H54 (cell line): Measurements from ENCODE around the gene LRP1B.

ENCODE experiments used
- DNase-seq: peaks from one replicate; pipeline ENCODE4 v3.0.0; 2011; ENCODE audit warnings: low spot score, mixed read lengths; ENCODE audit not compliant: insufficient read length
- FAIRE-seq: peaks from 3 replicates; lab custom pipeline; 2011; peaks lifted over from hg19 to GRCh38; lab: Jason Lieb, UNC
- POLR2A ChIP-seq: IDR thresholded peaks from 2 replicates; pipeline ENCODE4 v1.6.1; 2011; ENCODE audit warnings: low read depth, mild to moderate bottlenecking, low read length

Gene LRP1B

GRCh38 chr2:142082368-142082767 lies 48.4 kb downstream of the LRP1B start:
- FAIRE-seq (no peak), DNase-seq (no peak)
- TF ChIP-seq POLR2A = no peak

GRCh38 chr2:142076317-142076716 lies 54.5 kb downstream of the LRP1B start:
- DNase-seq (no peak), FAIRE-seq (no peak)
- TF ChIP-seq POLR2A = no peak

GRCh38 chr2:142075826-142076225 lies 55.0 kb downstream of the LRP1B start:
- FAIRE-seq (no peak), DNase-seq (no peak)
- no peak for TF ChIP-seq POLR2A

GRCh38 chr2:142069251-142069888 lies 61.4 kb downstream of the LRP1B start:
- no peak for TF ChIP-seq POLR2A
- FAIRE-seq (no peak), DNase-seq (no peak)

GRCh38 chr2:142065700-142066099 lies 65.1 kb downstream of the LRP1B start:
- no peak for TF ChIP-seq POLR2A
- FAIRE-seq = no peak

GRCh38 chr2:142065156-142065555 lies 65.7 kb downstream of the LRP1B start:
- TF ChIP-seq POLR2A = no peak
- no peak for FAIRE-seq
- DNase-seq = no peak

More at GRCh38 chr2:142065700-142066099, 65.1 kb downstream of the LRP1B start:
- no peak for DNase-seq

- FAIRE-seq (no peak), DNase-seq (no peak)
- TF ChIP-seq POLR2A = no peak
Observed at GRCh38 chr2:142061733-142062132, 69.1 kb downstream of the LRP1B start.

GRCh38 chr2:142058149-142058548 lies 72.7 kb downstream of the LRP1B start:
- FAIRE-seq (no peak), DNase-seq (no peak)
- no peak for TF ChIP-seq POLR2A

GRCh38 chr2:142056784-142057183 lies 74.0 kb downstream of the LRP1B start:
- TF ChIP-seq POLR2A = no peak
- FAIRE-seq = no peak
- no peak for DNase-seq

- DNase-seq (no peak), FAIRE-seq (no peak)
- TF ChIP-seq POLR2A = no peak
Observed at GRCh38 chr2:142052220-142052863, 78.5 kb downstream of the LRP1B start.

GRCh38 chr2:142048581-142048980 lies 82.2 kb downstream of the LRP1B start:
- FAIRE-seq (no peak), DNase-seq (no peak)
- no peak for TF ChIP-seq POLR2A

GRCh38 chr2:142045641-142046040 lies 85.2 kb downstream of the LRP1B start:
- DNase-seq (no peak), FAIRE-seq (no peak)
- no peak for TF ChIP-seq POLR2A

- TF ChIP-seq POLR2A = no peak
- DNase-seq (no peak), FAIRE-seq (no peak)
Observed at GRCh38 chr2:142044197-142044596, 86.6 kb downstream of the LRP1B start.

GRCh38 chr2:142042536-142043199 lies 88.1 kb downstream of the LRP1B start:
- TF ChIP-seq POLR2A = no peak
- FAIRE-seq (no peak), DNase-seq (no peak)
